Chondrocyte (in vitro differentiated cells): ENCODE measurements around the gene GRIK4. TPM values are rescaled to one million over a fixed set of nuclear protein-coding genes. Genes with fewer than 3 reads are reported as not detected.
"Not testable (repeated sequence)": the region's sequence is repeated elsewhere in the genome, so short reads cannot be mapped to it uniquely, and the experiment has no call there.

Experiments used
- DNase-seq: peaks from one replicate; pipeline ENCODE4 v3.0.0; 2021; ENCODE audit warnings: mixed read lengths, low spot score
- H3K27ac Mint-ChIP-seq: one replicate; pipeline ENCODE4 v1.8.0; 2021; ENCODE audit warnings: mild to moderate bottlenecking, moderate library complexity, mixed read lengths; ENCODE audit not compliant: unreplicated experiment
- H3K27me3 Mint-ChIP-seq: 2 replicates; pipeline ENCODE4 v1.8.0; 2021; ENCODE audit warnings: low read depth, mixed read lengths
- H3K36me3 Mint-ChIP-seq: 2 replicates; pipeline ENCODE4 v1.8.0; 2021; ENCODE audit warnings: low read depth, mixed read lengths
- H3K4me1 Mint-ChIP-seq: 2 replicates; pipeline ENCODE4 v1.8.0; 2021; ENCODE audit warnings: low read depth, mild to moderate bottlenecking, mixed read lengths
- H3K4me3 Mint-ChIP-seq: one replicate; pipeline ENCODE4 v1.8.0; 2021; ENCODE audit warnings: mild to moderate bottlenecking, moderate library complexity, mixed read lengths; ENCODE audit not compliant: unreplicated experiment
- H3K9me3 Mint-ChIP-seq: 2 replicates; pipeline ENCODE4 v1.8.0; 2021; ENCODE audit warnings: low read depth, mixed read lengths
- CTCF ChIP-seq: fragments of 200-600 bp; sonication (generic); IDR thresholded peaks from 2 replicates; pipeline ENCODE4 v1.5.0; 2021; ENCODE audit warnings: antibody characterized with exemption, mild to moderate bottlenecking, moderate library complexity
- total RNA-seq: library from RNA; stranded (reverse); gene quantifications from 3 replicates; pipeline ENCODE4 v1.2.1, GENCODE V29; 2021

The GRIK4 gene
- total RNA-seq, 1 donor from 2014 or later, result 0.37 TPM

- H3K9me3 Mint-ChIP-seq, result no peaks in the 10 kb centered on the region
- DNase-seq, result no peak
- H3K27ac Mint-ChIP-seq, result no peak overlapping the region
- H3K4me1 Mint-ChIP-seq, result peaks cover 9% of the 10 kb centered on the region
- no peaks in the 10 kb centered on the region for H3K27me3 Mint-ChIP-seq
- no peak for TF ChIP-seq CTCF
- no peaks in the 10 kb centered on the region for H3K36me3 Mint-ChIP-seq
- H3K4me3 Mint-ChIP-seq, result no peak overlapping the region
These were observed 518.4 kb downstream of the GRIK4 start for GRCh38 chr11:121029813-121030445.

GRCh38 chr11:121031167-121031566 lies 519.6 kb downstream of the GRIK4 start:
- Mint-ChIP-seq H3K4me1 (no peaks in the 10 kb centered on the region), H3K36me3 (no peaks in the 10 kb centered on the region), H3K9me3 (no peaks in the 10 kb centered on the region), H3K27me3 (no peaks in the 10 kb centered on the region), H3K27ac (no peak overlapping the region), H3K4me3 (no peak overlapping the region)
- TF ChIP-seq CTCF, result no peak
- DNase-seq, result no peak

- H3K4me3 Mint-ChIP-seq, result not testable (repeated sequence)
These were observed 520.1 kb downstream of the GRIK4 start for GRCh38 chr11:121031648-121032047.

DNA sequence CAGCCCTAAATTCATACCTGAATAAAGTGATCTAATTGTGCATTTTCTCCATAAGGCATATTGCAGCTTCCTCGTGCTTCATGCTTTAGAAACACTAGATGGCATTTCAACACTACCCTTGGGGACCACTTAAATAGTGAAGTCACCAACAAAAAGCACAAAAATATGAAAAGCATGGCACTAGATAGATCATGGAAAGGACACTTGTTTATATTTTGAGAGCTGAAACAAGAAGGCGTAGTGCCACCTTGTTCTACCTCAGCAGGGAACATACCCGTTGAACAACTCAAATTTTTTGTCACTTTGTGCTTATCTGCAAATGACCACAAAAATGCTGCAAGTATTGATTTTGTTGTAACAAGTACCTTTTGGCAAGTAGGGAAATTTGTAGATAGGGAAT lies 521.0 kb downstream of the GRIK4 start:
- H3K36me3 Mint-ChIP-seq, result no peaks in the 10 kb centered on the region
- no peaks in the 10 kb centered on the region for H3K27me3 Mint-ChIP-seq
- no peak for TF ChIP-seq CTCF
- no peaks in the 10 kb centered on the region for H3K9me3 Mint-ChIP-seq
- no peak overlapping the region for H3K27ac Mint-ChIP-seq
- DNase-seq, result no peak
- H3K4me1 Mint-ChIP-seq, result no peaks in the 10 kb centered on the region
- no peak overlapping the region for H3K4me3 Mint-ChIP-seq

More at GRCh38 chr11:121031648-121032047, 520.1 kb downstream of the GRIK4 start:
- not testable (repeated sequence) for H3K27me3 Mint-ChIP-seq, H3K27ac Mint-ChIP-seq, H3K4me1 Mint-ChIP-seq, H3K9me3 Mint-ChIP-seq, DNase-seq, H3K36me3 Mint-ChIP-seq

- TF ChIP-seq CTCF, result no peak
- no peak for DNase-seq
- Mint-ChIP-seq H3K27ac (no peak overlapping the region), H3K9me3 (no peaks in the 10 kb centered on the region), H3K4me1 (peaks cover 1% of the 10 kb centered on the region), H3K27me3 (no peaks in the 10 kb centered on the region), H3K4me3 (no peak overlapping the region), H3K36me3 (no peaks in the 10 kb centered on the region)
These were observed 522.1 kb downstream of the GRIK4 start for GRCh38 chr11:121033635-121034034.

DNA sequence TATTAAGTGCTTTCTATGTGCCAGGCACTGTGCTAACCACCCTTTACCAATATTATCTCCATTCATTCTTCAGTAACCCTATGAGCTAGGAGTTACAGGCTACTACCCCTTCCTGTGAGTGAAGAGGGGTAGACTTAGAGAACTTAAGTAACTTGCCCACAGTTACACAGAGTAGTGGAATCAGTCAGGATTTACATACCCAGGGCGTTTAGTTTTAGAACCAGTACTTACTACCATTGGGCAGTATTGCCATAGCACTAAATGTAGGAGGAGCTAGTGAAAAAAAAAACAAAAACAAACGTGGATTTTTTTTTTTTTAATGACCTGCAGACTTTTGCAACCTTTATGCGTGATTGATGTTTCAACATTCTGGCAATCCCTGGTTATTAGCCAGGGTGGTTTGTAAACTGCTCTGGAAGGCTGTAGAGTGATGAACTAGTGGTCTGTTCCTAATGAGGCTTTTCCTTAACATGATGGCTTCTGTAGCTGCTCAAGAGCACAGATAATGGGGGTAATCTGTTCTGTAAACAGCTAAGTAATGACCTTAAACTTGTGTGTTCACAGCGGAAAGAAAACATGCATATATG lies 523.7 kb downstream of the GRIK4 start:
- no peaks in the 10 kb centered on the region for H3K36me3 Mint-ChIP-seq
- no peaks in the 10 kb centered on the region for H3K27me3 Mint-ChIP-seq
- no peak for DNase-seq
- H3K9me3 Mint-ChIP-seq, result no peaks in the 10 kb centered on the region
- H3K4me1 Mint-ChIP-seq, result peaks cover 9% of the 10 kb centered on the region
- no peak overlapping the region for H3K27ac Mint-ChIP-seq
- no peak for TF ChIP-seq CTCF
- no peak overlapping the region for H3K4me3 Mint-ChIP-seq
